GM23338 (cell line): ENCODE data around the gene BICD2. TPM values are rescaled to one million over a fixed set of nuclear protein-coding genes. Genes with fewer than 3 reads are reported as not detected.

Experiments used
- ATAC-seq: fragments of 200-7000 bp; cut with Tn5 transposase; 3 replicates; pipeline ENCODE4 v1.9.1; 2020
- DNase-seq: peaks from one replicate; pipeline ENCODE4 v3.0.0-alpha.2; 2015; ENCODE audit warnings: low spot score
- H2AFZ ChIP-seq: fragments of 200-600 bp; sonication (generic); 2 replicates; pipeline ENCODE4 v1.8.0; 2016; ENCODE audit warnings: antibody characterized with exemption, mild to moderate bottlenecking, moderate library complexity
- H3F3A ChIP-seq: fragments of 200-600 bp; sonication (generic); replicated peaks from 2 replicates; pipeline ENCODE4 v1.8.0; 2017; ENCODE audit warnings: antibody characterized with exemption, mixed run types, low read depth
- H3K27ac ChIP-seq: fragments of 200-600 bp; sonication (generic); 2 replicates; pipeline ENCODE4 v1.6.1; 2016; ENCODE audit warnings: low read depth
- H3K27me3 ChIP-seq: fragments of 200-600 bp; sonication (generic); 2 replicates; pipeline ENCODE4 v1.8.0; 2016; ENCODE audit warnings: mild to moderate bottlenecking, mixed run types, moderate library complexity; ENCODE audit not compliant: insufficient read depth
- H3K36me3 ChIP-seq: fragments of 200-600 bp; sonication (generic); 2 replicates; pipeline ENCODE4 v1.8.0; 2016; ENCODE audit warnings: mild to moderate bottlenecking; ENCODE audit not compliant: insufficient read depth
- H3K4me1 ChIP-seq: fragments of 200-600 bp; sonication (generic); 2 replicates; pipeline ENCODE4 v1.8.0; 2016; ENCODE audit warnings: mild to moderate bottlenecking, moderate library complexity; ENCODE audit not compliant: insufficient read depth
- H3K4me2 ChIP-seq: fragments of 200-600 bp; sonication (generic); 2 replicates; pipeline ENCODE4 v1.7.1; 2017; ENCODE audit warnings: mixed run types
- H3K4me3 ChIP-seq: fragments of 200-600 bp; sonication (generic); 2 replicates; pipeline ENCODE4 v1.6.1; 2016; ENCODE audit warnings: mixed run types
- H3K79me2 ChIP-seq: fragments of 200-600 bp; sonication (generic); replicated peaks from 2 replicates; pipeline ENCODE4 v1.8.0; 2017; ENCODE audit warnings: mild to moderate bottlenecking; ENCODE audit not compliant: insufficient read depth
- H3K9me2 ChIP-seq: fragments of 200-600 bp; sonication (generic); 2 replicates; pipeline ENCODE4 v1.8.0; 2017; ENCODE audit not compliant: insufficient read depth
- H4K20me1 ChIP-seq: fragments of 200-600 bp; sonication (generic); replicated peaks from 2 replicates; pipeline ENCODE4 v1.8.0; 2017; ENCODE audit warnings: mild to moderate bottlenecking; ENCODE audit not compliant: insufficient read depth
- H3K27ac Mint-ChIP-seq: 2 replicates; pipeline ENCODE4 v1.8.0; 2020; ENCODE audit warnings: inconsistent platforms, mild to moderate bottlenecking, moderate library complexity, mixed read lengths
- H3K27me3 Mint-ChIP-seq: 3 replicates; pipeline ENCODE4 v1.8.0; 2022; ENCODE audit warnings: low read depth, mild to moderate bottlenecking, moderate library complexity, mixed read lengths, inconsistent platforms; ENCODE audit not compliant: insufficient read depth, poor library complexity
- H3K36me3 Mint-ChIP-seq: 3 replicates; pipeline ENCODE4 v1.8.0; 2021; ENCODE audit warnings: low read depth, mild to moderate bottlenecking, inconsistent platforms, moderate library complexity, mixed read lengths
- H3K4me1 Mint-ChIP-seq: 3 replicates; pipeline ENCODE4 v1.8.0; 2020; ENCODE audit warnings: mild to moderate bottlenecking, inconsistent platforms, mixed read lengths
- H3K4me3 Mint-ChIP-seq: 3 replicates; pipeline ENCODE4 v1.8.0; 2021; ENCODE audit warnings: moderate library complexity, mild to moderate bottlenecking, inconsistent platforms, mixed read lengths
- H3K9me3 Mint-ChIP-seq: 3 replicates; pipeline ENCODE4 v1.8.0; 2020; ENCODE audit warnings: moderate library complexity, mild to moderate bottlenecking, inconsistent platforms, mixed read lengths
- CREB1 ChIP-seq: fragments of 250-450 bp; sonication (Bioruptor Pico); IDR thresholded peaks from 2 replicates; pipeline ENCODE4 v1.5.0; 2020; ENCODE audit warnings: low read depth, mild to moderate bottlenecking, moderate library complexity
- CTCF ChIP-seq, 2 experiments: fragments of 200-600 bp in 1 of 2; sonication (generic) in 1 of 2; conservative IDR thresholded peaks; 2 replicates each; pipeline versions ENCODE4 v1.5.1 to v1.6.1; 2016 to 2017; ENCODE audit warnings: antibody characterized with exemption in 2 of 2, low read depth in 2 of 2, mild to moderate bottlenecking in 2 of 2, moderate library complexity in 1 of 2
- ETS1 ChIP-seq: IDR thresholded peaks from 2 replicates; pipeline ENCODE4 v1.6.1; 2016; ENCODE audit warnings: antibody characterized with exemption
- EZH2 ChIP-seq: fragments of 200-600 bp; sonication (generic); IDR thresholded peaks from one replicate; pipeline ENCODE4 v1.8.0; 2017; ENCODE audit warnings: antibody characterized with exemption, mild to moderate bottlenecking, low read depth; ENCODE audit not compliant: unreplicated experiment
- EZH2phosphoT487 ChIP-seq: fragments of 200-600 bp; sonication (generic); IDR thresholded peaks from one replicate; pipeline ENCODE4 v1.8.1; 2018; ENCODE audit warnings: antibody characterized with exemption; ENCODE audit not compliant: unreplicated experiment
- JUNB ChIP-seq: IDR thresholded peaks from one replicate; pipeline ENCODE4 v1.6.1; 2016; ENCODE audit warnings: antibody characterized with exemption; ENCODE audit not compliant: unreplicated experiment
- NANOG ChIP-seq: IDR thresholded peaks from 2 replicates; pipeline ENCODE4 v1.6.1; 2016; ENCODE audit warnings: antibody characterized with exemption, borderline replicate concordance
- POLR2AphosphoS5 ChIP-seq: IDR thresholded peaks from 2 replicates; pipeline ENCODE4 v1.6.1; 2016; ENCODE audit warnings: antibody characterized with exemption, low read depth
- REST ChIP-seq: IDR thresholded peaks from one replicate; pipeline ENCODE4 v1.6.1; 2018; ENCODE audit warnings: antibody characterized with exemption; ENCODE audit not compliant: unreplicated experiment
- STAT1 ChIP-seq: IDR thresholded peaks from one replicate; pipeline ENCODE4 v1.6.1; 2016; ENCODE audit warnings: antibody characterized with exemption; ENCODE audit not compliant: unreplicated experiment
- ZNF114 ChIP-seq: fragments of 250-450 bp; sonication (Bioruptor Pico); IDR thresholded peaks from 2 replicates; pipeline ENCODE4 v1.5.0; 2020; ENCODE audit warnings: mild to moderate bottlenecking, moderate library complexity
- ZNF462 ChIP-seq: fragments of 250-450 bp; sonication (Bioruptor Pico); IDR thresholded peaks from 2 replicates; pipeline ENCODE4 v1.5.0; 2020; ENCODE audit warnings: mild to moderate bottlenecking, moderate library complexity
- polyA plus RNA-seq: library from polyadenylated mRNA; unstranded; fragments of >200 nt; fragmentation: Nextera tagmentation; extraction: Ambion mirVana; gene quantifications from 2 replicates; pipeline ENCODE4 v1.2.1, GENCODE V29; 2016
- total RNA-seq: library from RNA; depleted of rRNA; stranded (reverse); fragments of >200 nt; shearing (Covaris generic); gene quantifications from 2 replicates; pipeline ENCODE4 v1.2.3, GENCODE V29; 2014

BICD2 gene
- total and polyA plus RNA-seq, 2 experiments from 2014 or later = 8.7 to 34.3 TPM

- no peak for TF ChIP-seq REST
- TF ChIP-seq NANOG = no peak
- TF ChIP-seq STAT1 = no peak
- no peak for TF ChIP-seq EZH2
- TF ChIP-seq CTCF (conservative IDR thresholded peaks at IDR 0.05; ENCODE audit: low read depth in 2 of 2) = no peak
- TF ChIP-seq EZH2phosphoT487 = no peak
- no peak for TF ChIP-seq CREB1 (CRISPR knock-in tag)
- TF ChIP-seq ETS1 = no peak
Observed at GRCh38 chr9:92664394-92665152, 100.1 kb downstream of the BICD2 start (continued).

- no peaks in the 10 kb centered on the region for H3F3A ChIP-seq
- H3K36me3 ChIP-seq = no peaks in the 10 kb centered on the region
- no peak for ATAC-seq
- peaks cover 83% of the 10 kb centered on the region for H3K79me2 ChIP-seq
- no peaks in the 10 kb centered on the region for H3K9me2 ChIP-seq
- H2AFZ ChIP-seq = no peak overlapping the region
- H3K4me1 Mint-ChIP-seq = peaks cover 38% of the 10 kb centered on the region
- H3K27me3 Mint-ChIP-seq = peaks cover 4% of the 10 kb centered on the region
- peaks cover 12% of the 10 kb centered on the region for H4K20me1 ChIP-seq
- H3K27me3 ChIP-seq = no peaks in the 10 kb centered on the region
- no peak overlapping the region for H3K27ac ChIP-seq
- DNase-seq = no peak
- H3K4me1 ChIP-seq = peaks cover 13% of the 10 kb centered on the region; the same call in 1 of the 2 replicates
- H3K9me3 Mint-ChIP-seq = no peaks in the 10 kb centered on the region
- H3K27ac Mint-ChIP-seq = no peak overlapping the region
- H3K4me3 ChIP-seq = no peak overlapping the region
- H3K36me3 Mint-ChIP-seq = peaks cover 4% of the 10 kb centered on the region; the same call in 1 of the 3 replicates
- H3K4me3 Mint-ChIP-seq = no peak overlapping the region
- no peak overlapping the region for H3K4me2 ChIP-seq
- TF ChIP-seq ZNF462 (CRISPR knock-in tag) = no peak
- TF ChIP-seq NANOG = no peak
- no peak for TF ChIP-seq ZNF114
- TF ChIP-seq CREB1 (CRISPR knock-in tag) = no peak
- no peak for TF ChIP-seq POLR2AphosphoS5
- TF ChIP-seq JUNB = no peak
Observed at GRCh38 chr9:92663951-92664350, 100.7 kb downstream of the BICD2 start.
